Fibroblast of lung (primary cell): ENCODE results near the gene PLEKHM2.

Source experiments
- EZH2 ChIP-seq: IDR thresholded peaks from 2 replicates; pipeline ENCODE4 v1.5.1; 2012; ENCODE audit warnings: low read length, control low read depth, mild to moderate bottlenecking; ENCODE audit errors: missing control alignments
- TF ChIP-seq, protein P1 (sequence below), 2 donors: IDR thresholded peaks in 1 of 2; conservative IDR thresholded peaks in 1 of 2; 1 replicate in 1 of 2; 2 replicates in 1 of 2; pipeline ENCODE4 v1.5.1; 2011 to 2012; ENCODE audit warnings: low read length in 2 of 2, control low read depth in 1 of 2, inconsistent platforms in 1 of 2, low read depth in 1 of 2, mild to moderate bottlenecking in 1 of 2

GRCh38 chr1:15668089-15668754 lies 15.9 kb upstream of the PLEKHM2 start:
- TF ChIP-seq, protein P1, sequence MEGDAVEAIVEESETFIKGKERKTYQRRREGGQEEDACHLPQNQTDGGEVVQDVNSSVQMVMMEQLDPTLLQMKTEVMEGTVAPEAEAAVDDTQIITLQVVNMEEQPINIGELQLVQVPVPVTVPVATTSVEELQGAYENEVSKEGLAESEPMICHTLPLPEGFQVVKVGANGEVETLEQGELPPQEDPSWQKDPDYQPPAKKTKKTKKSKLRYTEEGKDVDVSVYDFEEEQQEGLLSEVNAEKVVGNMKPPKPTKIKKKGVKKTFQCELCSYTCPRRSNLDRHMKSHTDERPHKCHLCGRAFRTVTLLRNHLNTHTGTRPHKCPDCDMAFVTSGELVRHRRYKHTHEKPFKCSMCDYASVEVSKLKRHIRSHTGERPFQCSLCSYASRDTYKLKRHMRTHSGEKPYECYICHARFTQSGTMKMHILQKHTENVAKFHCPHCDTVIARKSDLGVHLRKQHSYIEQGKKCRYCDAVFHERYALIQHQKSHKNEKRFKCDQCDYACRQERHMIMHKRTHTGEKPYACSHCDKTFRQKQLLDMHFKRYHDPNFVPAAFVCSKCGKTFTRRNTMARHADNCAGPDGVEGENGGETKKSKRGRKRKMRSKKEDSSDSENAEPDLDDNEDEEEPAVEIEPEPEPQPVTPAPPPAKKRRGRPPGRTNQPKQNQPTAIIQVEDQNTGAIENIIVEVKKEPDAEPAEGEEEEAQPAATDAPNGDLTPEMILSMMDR (conservative IDR thresholded peaks at IDR 0.05 in 1 of 2, IDR thresholded peaks at IDR 0.05 in 1 of 2; ENCODE audit: low read depth in 1 of 2, low read length in 2 of 2) = no peak
- no peak for TF ChIP-seq EZH2
